Measurements from ENCODE around the gene VGLL4. TPM values are rescaled to one million over a fixed set of nuclear protein-coding genes. Genes with fewer than 3 reads are reported as not detected.

VGLL4 gene
- total and polyA plus RNA-seq, 2 donors (not counting 1 experiment from before 2014, with no cell fraction given): 25.8 to 29.0 TPM

DNA sequence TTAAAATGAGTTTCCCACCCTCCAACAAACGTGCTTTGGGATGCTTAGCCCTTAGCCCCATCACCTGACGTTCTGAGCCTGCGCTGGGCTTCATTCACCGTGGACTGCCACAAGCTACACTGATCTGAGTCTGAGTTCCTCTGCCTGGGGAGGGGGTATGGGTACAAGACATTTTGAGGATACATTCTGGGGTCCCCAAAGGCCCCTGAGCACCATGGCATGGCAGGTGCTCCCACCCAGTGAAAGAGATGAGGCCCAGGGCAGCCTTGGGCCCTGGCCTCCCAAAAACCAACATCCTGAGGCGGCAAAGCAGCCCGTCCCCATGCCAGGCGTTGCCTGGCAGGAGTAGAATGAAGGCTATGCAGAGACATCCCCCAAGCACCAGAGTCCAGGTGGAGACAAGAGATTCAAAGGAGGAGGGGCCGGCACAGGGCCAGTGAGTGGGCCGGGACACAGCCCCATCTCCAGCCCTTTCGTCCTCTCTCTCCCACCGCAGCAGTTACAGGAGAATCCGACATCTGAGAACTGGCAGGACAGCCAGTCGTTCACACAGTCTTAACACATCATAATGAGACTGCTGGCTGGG lies 74.5 kb downstream of the VGLL4 start:
- Histone ChIP-seq H3K4me2 (replicated peaks; ENCODE audit: low read depth, low read length, poor library complexity, severe bottlenecking) (no peak overlapping the region), H4K20me1 (ENCODE audit: control insufficient read depth, insufficient read depth, low read length, poor library complexity, severe bottlenecking) (peaks cover 41% of the 10 kb centered on the region), H3K36me3 (replicated peaks in 1 of 2; ENCODE audit: control extremely low read depth in 1 of 2, control insufficient read depth in 1 of 2, extremely low read depth in 1 of 2, insufficient read depth in 2 of 2, low read length in 1 of 2) (peaks cover 0 to 33% of the 10 kb centered on the region in 2 experiments), H3K27me3 (replicated peaks in 1 of 4; ENCODE audit: control extremely low read depth in 1 of 4, control insufficient read depth in 3 of 4, insufficient read depth in 4 of 4, low read length in 3 of 4) (no peaks in the 10 kb centered on the region), H3K27ac (ENCODE audit: low read length in 2 of 2) (no peak overlapping the region), H3K9me3 (ENCODE audit: control extremely low read depth in 1 of 3, control insufficient read depth in 2 of 3, insufficient read depth in 1 of 3, low read length in 2 of 3) (no peaks in the 10 kb centered on the region), H3K4me1 (ENCODE audit: control insufficient read depth in 2 of 2, insufficient read depth in 2 of 2, low read length in 2 of 2) (no peaks in the 10 kb centered on the region), H3K4me3 (ENCODE audit: control extremely low read depth in 1 of 5, extremely low read depth in 1 of 5, insufficient read depth in 1 of 5, low read depth in 2 of 5, low read length in 4 of 5) (no peak overlapping the region), H3K9ac (ENCODE audit: low read length) (no peak overlapping the region), H3K79me2 (ENCODE audit: control insufficient read depth, insufficient read depth, low read length) (peaks cover 58% of the 10 kb centered on the region), H2AFZ (ENCODE audit: insufficient read depth, low read depth, low read length, poor library complexity, severe bottlenecking) (no peak overlapping the region)
- TF ChIP-seq EZH2 (IDR thresholded peaks at IDR 0.05; ENCODE audit: borderline replicate concordance, insufficient read depth, low read depth, low read length, poor library complexity, severe bottlenecking): no peak
- TF ChIP-seq, protein P1, sequence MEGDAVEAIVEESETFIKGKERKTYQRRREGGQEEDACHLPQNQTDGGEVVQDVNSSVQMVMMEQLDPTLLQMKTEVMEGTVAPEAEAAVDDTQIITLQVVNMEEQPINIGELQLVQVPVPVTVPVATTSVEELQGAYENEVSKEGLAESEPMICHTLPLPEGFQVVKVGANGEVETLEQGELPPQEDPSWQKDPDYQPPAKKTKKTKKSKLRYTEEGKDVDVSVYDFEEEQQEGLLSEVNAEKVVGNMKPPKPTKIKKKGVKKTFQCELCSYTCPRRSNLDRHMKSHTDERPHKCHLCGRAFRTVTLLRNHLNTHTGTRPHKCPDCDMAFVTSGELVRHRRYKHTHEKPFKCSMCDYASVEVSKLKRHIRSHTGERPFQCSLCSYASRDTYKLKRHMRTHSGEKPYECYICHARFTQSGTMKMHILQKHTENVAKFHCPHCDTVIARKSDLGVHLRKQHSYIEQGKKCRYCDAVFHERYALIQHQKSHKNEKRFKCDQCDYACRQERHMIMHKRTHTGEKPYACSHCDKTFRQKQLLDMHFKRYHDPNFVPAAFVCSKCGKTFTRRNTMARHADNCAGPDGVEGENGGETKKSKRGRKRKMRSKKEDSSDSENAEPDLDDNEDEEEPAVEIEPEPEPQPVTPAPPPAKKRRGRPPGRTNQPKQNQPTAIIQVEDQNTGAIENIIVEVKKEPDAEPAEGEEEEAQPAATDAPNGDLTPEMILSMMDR (IDR thresholded peaks at IDR 0.05): no peak
- ChIA-PET POLR2A (no interaction called here), CTCF (no interaction called here)
- no peak for ATAC-seq (ENCODE audit: low read depth)
- Mint-ChIP-seq H3K9me3 (ENCODE audit: insufficient read depth) (no peaks in the 10 kb centered on the region), H3K4me3 (no peak overlapping the region), H3K27me3 (no peaks in the 10 kb centered on the region), H3K27ac (no peak overlapping the region), H3K4me1 (peaks cover under 1% of the 10 kb centered on the region)
- 98% methylated on average over 7 of the region's 13 CpGs for WGBS (ENCODE audit: insufficient coverage)
- DNase-seq: no peak
- intact Hi-C loops (cut with micrococcal nuclease): no loop called here

- Histone ChIP-seq H3K9me3 (ENCODE audit: control extremely low read depth in 1 of 3, control insufficient read depth in 2 of 3, insufficient read depth in 1 of 3, low read length in 2 of 3) (no peaks in the 10 kb centered on the region), H3K4me3 (ENCODE audit: control extremely low read depth in 1 of 5, extremely low read depth in 1 of 5, insufficient read depth in 1 of 5, low read depth in 2 of 5, low read length in 4 of 5) (no peak overlapping the region), H3K9ac (ENCODE audit: low read length) (no peak overlapping the region), H3K79me2 (ENCODE audit: control insufficient read depth, insufficient read depth, low read length) (peaks cover 53% of the 10 kb centered on the region), H3K27me3 (replicated peaks in 1 of 4; ENCODE audit: control extremely low read depth in 1 of 4, control insufficient read depth in 3 of 4, insufficient read depth in 4 of 4, low read length in 3 of 4) (no peaks in the 10 kb centered on the region), H3K27ac (ENCODE audit: low read length in 2 of 2) (no peak overlapping the region), H3K4me1 (ENCODE audit: control insufficient read depth in 2 of 2, insufficient read depth in 2 of 2, low read length in 2 of 2) (no peaks in the 10 kb centered on the region), H2AFZ (ENCODE audit: insufficient read depth, low read depth, low read length, poor library complexity, severe bottlenecking) (no peak overlapping the region), H3K36me3 (replicated peaks in 1 of 2; ENCODE audit: control extremely low read depth in 1 of 2, control insufficient read depth in 1 of 2, extremely low read depth in 1 of 2, insufficient read depth in 2 of 2, low read length in 1 of 2) (peaks cover 0 to 35% of the 10 kb centered on the region in 2 experiments), H3K4me2 (replicated peaks; ENCODE audit: low read depth, low read length, poor library complexity, severe bottlenecking) (no peak overlapping the region), H4K20me1 (ENCODE audit: control insufficient read depth, insufficient read depth, low read length, poor library complexity, severe bottlenecking) (peaks cover 36% of the 10 kb centered on the region)
- DNase-seq (no peak), ATAC-seq (ENCODE audit: low read depth) (no peak)
- no peaks in the 10 kb centered on the region for H3K4me1 Mint-ChIP-seq
- intact Hi-C loops (cut with micrococcal nuclease): no loop called here
- TF ChIP-seq, protein P1 (IDR thresholded peaks at IDR 0.05): no peak
- TF ChIP-seq EZH2 (IDR thresholded peaks at IDR 0.05; ENCODE audit: borderline replicate concordance, insufficient read depth, low read depth, low read length, poor library complexity, severe bottlenecking): no peak
- WGBS (ENCODE audit: insufficient coverage): 98% methylated on average over 27 of the region's 29 CpGs
- no peak overlapping the region for H3K27ac Mint-ChIP-seq
- POLR2A ChIA-PET: no interaction called here
- no peak overlapping the region for H3K4me3 Mint-ChIP-seq
- H3K9me3 Mint-ChIP-seq (ENCODE audit: insufficient read depth): no peaks in the 10 kb centered on the region
- no peaks in the 10 kb centered on the region for H3K27me3 Mint-ChIP-seq
- CTCF ChIA-PET: no interaction called here
These were observed 75.1 kb downstream of the VGLL4 start for GRCh38 chr3:11568503-11569155.

Data from B cell (primary cell).